ENCODE results near the gene FBXL15. TPM values are rescaled to one million over a fixed set of nuclear protein-coding genes. Genes with fewer than 3 reads are reported as not detected.
"Not testable (repeated sequence)": the region's sequence is repeated elsewhere in the genome, so short reads cannot be mapped to it uniquely, and the experiment has no call there.

FBXL15 gene
- total and polyA plus RNA-seq, 2 donors (not counting 1 experiment from before 2014, with no cell fraction given) = 15.5 to 20.7 TPM

DNA sequence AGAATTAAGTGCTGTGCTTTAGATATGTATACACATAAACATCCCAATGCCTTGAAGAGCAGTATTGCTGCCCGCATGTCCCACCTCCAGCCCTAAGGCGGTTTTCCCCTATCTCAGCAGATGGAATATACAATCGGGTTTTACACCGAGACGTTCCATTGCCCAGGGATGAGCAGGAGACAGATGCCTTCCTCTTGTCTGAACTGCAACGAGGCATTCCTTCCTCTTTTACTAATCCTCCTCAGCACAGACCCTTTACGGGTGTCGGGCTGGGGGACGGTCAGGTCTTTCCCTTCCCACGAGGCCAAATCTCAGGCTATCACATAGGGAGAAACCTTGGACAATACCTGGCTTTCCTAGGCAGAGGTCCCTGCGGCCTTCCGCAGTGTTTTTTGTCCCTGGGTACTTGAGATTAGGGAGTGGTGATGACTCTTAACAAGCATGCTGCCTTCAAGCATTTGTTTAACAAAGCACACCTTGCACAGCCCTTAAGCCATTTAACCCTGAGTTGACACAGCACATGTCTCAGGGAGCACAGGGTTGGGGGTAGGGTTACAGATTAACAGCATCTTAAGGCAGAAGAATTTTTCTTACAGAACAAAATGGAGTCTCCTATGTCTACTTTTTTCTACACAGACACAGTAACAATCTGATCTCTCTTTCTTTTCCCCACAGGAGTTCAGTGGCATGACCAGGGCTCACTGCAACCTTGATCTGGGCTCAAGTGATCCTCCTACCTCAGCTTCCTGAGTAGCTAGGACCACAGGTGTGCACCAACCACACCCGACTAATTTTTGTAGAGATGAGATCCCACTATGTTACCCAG, 34.2 kb downstream of the FBXL15 start:
- CTCF ChIA-PET, H3K4me3 Mint-ChIP-seq: not testable (repeated sequence)
- WGBS (ENCODE audit: insufficient coverage) = 93% methylated on average over 10 of the region's 13 CpGs

DNA sequence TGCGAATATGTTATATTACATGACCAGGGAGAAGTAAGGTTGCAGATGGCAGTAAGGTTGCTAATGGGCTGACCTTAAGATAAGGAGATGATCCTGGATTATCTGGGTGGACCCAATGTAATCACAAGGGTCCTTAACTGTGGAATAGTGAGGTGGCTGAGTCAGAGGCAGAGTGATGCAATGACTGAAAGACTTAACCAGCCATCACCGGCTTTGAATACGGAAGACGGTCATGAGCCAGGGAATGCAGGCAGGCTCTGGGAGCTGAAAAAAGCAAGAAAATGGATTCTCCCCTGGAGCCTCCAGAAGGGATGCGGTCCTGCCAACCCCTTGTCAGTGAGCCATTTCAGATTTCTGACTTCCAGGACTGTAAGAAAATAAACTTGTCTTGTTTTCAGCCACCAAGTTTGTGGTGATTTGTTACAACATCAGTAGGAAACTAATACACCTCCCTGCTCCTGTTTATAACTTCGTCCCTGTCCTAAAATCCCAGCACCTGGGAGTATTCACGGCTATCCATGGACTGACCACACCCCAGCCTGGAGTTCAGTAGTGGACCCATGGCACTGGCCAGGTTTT, 35.3 kb downstream of the FBXL15 start:
- DNase-seq (no peak), ATAC-seq (ENCODE audit: low read depth) (no peak)
- peaks cover 16% of the 10 kb centered on the region for H3K4me1 Mint-ChIP-seq
- H3K27ac ChIP-seq (ENCODE audit: low read length in 2 of 2) = no peak overlapping the region
- TF ChIP-seq EZH2 (IDR thresholded peaks at IDR 0.05; ENCODE audit: borderline replicate concordance, insufficient read depth, low read depth, low read length, poor library complexity, severe bottlenecking) = no peak
- TF ChIP-seq, protein P1, sequence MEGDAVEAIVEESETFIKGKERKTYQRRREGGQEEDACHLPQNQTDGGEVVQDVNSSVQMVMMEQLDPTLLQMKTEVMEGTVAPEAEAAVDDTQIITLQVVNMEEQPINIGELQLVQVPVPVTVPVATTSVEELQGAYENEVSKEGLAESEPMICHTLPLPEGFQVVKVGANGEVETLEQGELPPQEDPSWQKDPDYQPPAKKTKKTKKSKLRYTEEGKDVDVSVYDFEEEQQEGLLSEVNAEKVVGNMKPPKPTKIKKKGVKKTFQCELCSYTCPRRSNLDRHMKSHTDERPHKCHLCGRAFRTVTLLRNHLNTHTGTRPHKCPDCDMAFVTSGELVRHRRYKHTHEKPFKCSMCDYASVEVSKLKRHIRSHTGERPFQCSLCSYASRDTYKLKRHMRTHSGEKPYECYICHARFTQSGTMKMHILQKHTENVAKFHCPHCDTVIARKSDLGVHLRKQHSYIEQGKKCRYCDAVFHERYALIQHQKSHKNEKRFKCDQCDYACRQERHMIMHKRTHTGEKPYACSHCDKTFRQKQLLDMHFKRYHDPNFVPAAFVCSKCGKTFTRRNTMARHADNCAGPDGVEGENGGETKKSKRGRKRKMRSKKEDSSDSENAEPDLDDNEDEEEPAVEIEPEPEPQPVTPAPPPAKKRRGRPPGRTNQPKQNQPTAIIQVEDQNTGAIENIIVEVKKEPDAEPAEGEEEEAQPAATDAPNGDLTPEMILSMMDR (IDR thresholded peaks at IDR 0.05) = no peak
- H2AFZ ChIP-seq (ENCODE audit: insufficient read depth, low read depth, low read length, poor library complexity, severe bottlenecking) = no peak overlapping the region
- 97% methylated on average over 6 of the region's 7 CpGs for WGBS (ENCODE audit: insufficient coverage)
- peaks cover 10% of the 10 kb centered on the region for H4K20me1 ChIP-seq (ENCODE audit: control insufficient read depth, insufficient read depth, low read length, poor library complexity, severe bottlenecking)
- no peaks in the 10 kb centered on the region for H3K9me3 Mint-ChIP-seq (ENCODE audit: insufficient read depth)
- H3K4me3 ChIP-seq (ENCODE audit: control extremely low read depth in 1 of 5, extremely low read depth in 1 of 5, insufficient read depth in 1 of 5, low read depth in 2 of 5, low read length in 4 of 5) = no peak overlapping the region
- H3K4me1 ChIP-seq (ENCODE audit: control insufficient read depth in 2 of 2, insufficient read depth in 2 of 2, low read length in 2 of 2) = peaks cover 12% of the 10 kb centered on the region in 2 donors
- H3K79me2 ChIP-seq (ENCODE audit: control insufficient read depth, insufficient read depth, low read length) = peaks cover 14% of the 10 kb centered on the region
- ChIA-PET POLR2A (no interaction called here), CTCF (interaction anchor here (0.8 kb wide), 1 partner anchor 63 kb away, joined by 3 read pairs; no protein-coding TSS in a partner anchor)
- no peaks in the 10 kb centered on the region for H3K27me3 ChIP-seq (replicated peaks in 1 of 4; ENCODE audit: control extremely low read depth in 1 of 4, control insufficient read depth in 3 of 4, insufficient read depth in 4 of 4, low read length in 3 of 4)
- no peak overlapping the region for H3K9ac ChIP-seq (ENCODE audit: low read length)
- no peak overlapping the region for H3K4me2 ChIP-seq (replicated peaks; ENCODE audit: low read depth, low read length, poor library complexity, severe bottlenecking)
- intact Hi-C loops (cut with micrococcal nuclease) = no loop called here
- H3K27ac Mint-ChIP-seq = no peak overlapping the region
- H3K4me3 Mint-ChIP-seq = no peak overlapping the region
- peaks cover 0 to 20% of the 10 kb centered on the region in 2 experiments for H3K36me3 ChIP-seq (replicated peaks in 1 of 2; ENCODE audit: control extremely low read depth in 1 of 2, control insufficient read depth in 1 of 2, extremely low read depth in 1 of 2, insufficient read depth in 2 of 2, low read length in 1 of 2)
- H3K9me3 ChIP-seq (ENCODE audit: control extremely low read depth in 1 of 3, control insufficient read depth in 2 of 3, insufficient read depth in 1 of 3, low read length in 2 of 3) = no peaks in the 10 kb centered on the region
- H3K27me3 Mint-ChIP-seq = no peaks in the 10 kb centered on the region

More for the DNA sequence above, 34.2 kb downstream of the FBXL15 start:
- H3K4me3 ChIP-seq (ENCODE audit: control extremely low read depth in 1 of 5, extremely low read depth in 1 of 5, insufficient read depth in 1 of 5, low read depth in 2 of 5, low read length in 4 of 5); POLR2A ChIA-PET; H3K4me1 ChIP-seq (ENCODE audit: control insufficient read depth in 2 of 2, insufficient read depth in 2 of 2, low read length in 2 of 2); intact Hi-C loops (cut with micrococcal nuclease); H3K27ac ChIP-seq (ENCODE audit: low read length in 2 of 2); ATAC-seq (ENCODE audit: low read depth); H3K27ac Mint-ChIP-seq; H3K9me3 ChIP-seq (ENCODE audit: control extremely low read depth in 1 of 3, control insufficient read depth in 2 of 3, insufficient read depth in 1 of 3, low read length in 2 of 3); H3K9ac ChIP-seq (ENCODE audit: low read length); H3K9me3 Mint-ChIP-seq (ENCODE audit: insufficient read depth); H3K4me2 ChIP-seq (replicated peaks; ENCODE audit: low read depth, low read length, poor library complexity, severe bottlenecking); H3K27me3 ChIP-seq (replicated peaks in 1 of 4; ENCODE audit: control extremely low read depth in 1 of 4, control insufficient read depth in 3 of 4, insufficient read depth in 4 of 4, low read length in 3 of 4); H2AFZ ChIP-seq (ENCODE audit: insufficient read depth, low read depth, low read length, poor library complexity, severe bottlenecking); H3K27me3 Mint-ChIP-seq; DNase-seq: not testable (repeated sequence)
- Histone ChIP-seq H4K20me1 (ENCODE audit: control insufficient read depth, insufficient read depth, low read length, poor library complexity, severe bottlenecking) (peaks cover 13% of the 10 kb centered on the region), H3K79me2 (ENCODE audit: control insufficient read depth, insufficient read depth, low read length) (peaks cover 11% of the 10 kb centered on the region), H3K36me3 (replicated peaks in 1 of 2; ENCODE audit: control extremely low read depth in 1 of 2, control insufficient read depth in 1 of 2, extremely low read depth in 1 of 2, insufficient read depth in 2 of 2, low read length in 1 of 2) (peaks cover 0 to 20% of the 10 kb centered on the region in 2 experiments)
- peaks cover 12% of the 10 kb centered on the region for H3K4me1 Mint-ChIP-seq

All from B cell (primary cell).